Spinal cord (tissue), 10 donors: ENCODE measurements around the gene JAKMIP2. TPM values are rescaled to one million over a fixed set of nuclear protein-coding genes. Genes with fewer than 3 reads are reported as not detected.
"Not testable (repeated sequence)": the region's sequence is repeated elsewhere in the genome, so short reads cannot be mapped to it uniquely, and the experiment has no call there.

Source experiments
- DNase-seq, 6 donors: peaks; one replicate each; pipeline versions ENCODE4 v3.0.0 to v3.0.0-alpha.2; 2013 to 2015; ENCODE audit warnings: low spot score in 6 of 6, low read depth in 4 of 6
- H3K27ac ChIP-seq: one replicate; pipeline ENCODE4 v1.5.1; 2013; ENCODE audit warnings: low read depth, low read length, control low read depth
- H3K27me3 ChIP-seq: one replicate; pipeline ENCODE4 v1.6.1; 2013; ENCODE audit warnings: low read length; ENCODE audit not compliant: control insufficient read depth, insufficient read depth
- H3K36me3 ChIP-seq: one replicate; pipeline ENCODE4 v1.6.1; 2013; ENCODE audit warnings: low read length; ENCODE audit not compliant: control insufficient read depth, insufficient read depth
- H3K4me1 ChIP-seq: one replicate; pipeline ENCODE4 v1.6.1; 2013; ENCODE audit warnings: low read length; ENCODE audit not compliant: control insufficient read depth, insufficient read depth
- H3K4me3 ChIP-seq: one replicate; pipeline ENCODE4 v1.5.1; 2013; ENCODE audit warnings: low read depth, low read length, control low read depth
- H3K9me3 ChIP-seq: one replicate; pipeline ENCODE4 v1.6.1; 2013; ENCODE audit warnings: low read length; ENCODE audit not compliant: control insufficient read depth, insufficient read depth
- WGBS: methylation state at CpG from one replicate; pipeline ENCODE4 v1.1.5; 2013; ENCODE audit warnings: missing lambda C conversion rate; ENCODE audit not compliant: insufficient coverage; 5-methylcytosine and 5-hydroxymethylcytosine counted together
- polyA plus RNA-seq, 2 donors: library from polyadenylated mRNA; unstranded; fragments of 120-200 nt; gene quantifications; one replicate each; pipeline ENCODE4 v1.2.1, GENCODE V29; 2013; ENCODE audit not compliant: insufficient read length in 2 of 2
- total RNA-seq, 2 donors: library from RNA; depleted of rRNA in 1 of 2; stranded (reverse); fragments of 120-200 nt in 1 of 2; fragments of >200 nt in 1 of 2; gene quantifications; one replicate each; pipeline versions ENCODE4 v1.2.3 to v1.2.4, GENCODE V29; 2013 to 2014
- donor health status: healthy.

JAKMIP2 gene
- total and polyA plus RNA-seq, 4 donors: 31.0 to 45.7 (median 32.2) TPM

DNA sequence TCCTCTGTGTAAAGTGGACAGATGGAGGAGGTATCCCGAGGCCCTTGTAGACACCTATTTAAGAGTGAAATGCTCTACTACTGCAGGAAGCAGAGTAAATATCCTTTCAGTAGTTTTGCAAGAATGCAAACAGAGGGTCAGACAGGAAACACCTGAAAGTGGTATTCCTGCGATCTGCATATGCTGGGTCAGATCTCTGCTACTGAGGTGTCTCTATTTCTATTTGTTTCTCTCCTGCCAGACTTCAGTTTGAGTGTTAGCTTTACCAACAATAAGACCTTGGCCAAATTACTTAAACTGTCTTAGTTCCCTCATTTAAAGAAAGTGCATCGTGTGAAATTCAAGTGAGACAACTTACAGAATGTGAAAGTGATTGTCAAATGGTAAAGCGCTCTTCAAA, 47.6 kb downstream of the JAKMIP2 start:
- peaks cover 6% of the 10 kb centered on the region for H3K4me1 ChIP-seq
- DNase-seq: no peak
- 75% methylated on average over 2 of the region's 4 CpGs for WGBS
- H3K9me3 ChIP-seq: no peaks in the 10 kb centered on the region
- no peak overlapping the region for H3K27ac ChIP-seq
- H3K36me3 ChIP-seq: no peaks in the 10 kb centered on the region
- no peaks in the 10 kb centered on the region for H3K27me3 ChIP-seq
- no peak overlapping the region for H3K4me3 ChIP-seq

DNA sequence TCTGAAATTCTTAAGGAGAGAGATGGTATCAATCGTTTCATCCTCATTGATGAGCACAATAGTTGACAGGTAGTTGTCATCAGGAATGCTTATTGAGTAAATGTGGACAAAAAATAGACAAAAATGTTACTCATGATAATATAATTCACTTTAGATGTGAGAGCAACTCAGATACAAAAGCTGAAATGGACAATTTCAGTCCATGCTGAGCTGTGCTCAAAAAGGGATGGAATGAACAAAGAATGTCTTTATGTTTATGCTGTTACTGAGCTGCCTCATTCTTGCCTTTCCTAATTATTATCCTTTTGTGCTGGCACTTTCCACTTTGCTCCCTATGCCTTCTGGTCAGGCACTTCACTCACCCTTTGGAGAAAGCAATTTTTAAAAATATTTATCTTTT, 49.5 kb downstream of the JAKMIP2 start:
- H3K4me3 ChIP-seq: no peak overlapping the region
- no peak for DNase-seq
- H3K36me3 ChIP-seq: no peaks in the 10 kb centered on the region
- H3K27ac ChIP-seq: peak overlapping the region; percentile 62
- no CpG with 5 or more reads among the region's 1 CpG for WGBS
- peaks cover 6% of the 10 kb centered on the region for H3K4me1 ChIP-seq
- no peaks in the 10 kb centered on the region for H3K9me3 ChIP-seq
- no peaks in the 10 kb centered on the region for H3K27me3 ChIP-seq

DNA sequence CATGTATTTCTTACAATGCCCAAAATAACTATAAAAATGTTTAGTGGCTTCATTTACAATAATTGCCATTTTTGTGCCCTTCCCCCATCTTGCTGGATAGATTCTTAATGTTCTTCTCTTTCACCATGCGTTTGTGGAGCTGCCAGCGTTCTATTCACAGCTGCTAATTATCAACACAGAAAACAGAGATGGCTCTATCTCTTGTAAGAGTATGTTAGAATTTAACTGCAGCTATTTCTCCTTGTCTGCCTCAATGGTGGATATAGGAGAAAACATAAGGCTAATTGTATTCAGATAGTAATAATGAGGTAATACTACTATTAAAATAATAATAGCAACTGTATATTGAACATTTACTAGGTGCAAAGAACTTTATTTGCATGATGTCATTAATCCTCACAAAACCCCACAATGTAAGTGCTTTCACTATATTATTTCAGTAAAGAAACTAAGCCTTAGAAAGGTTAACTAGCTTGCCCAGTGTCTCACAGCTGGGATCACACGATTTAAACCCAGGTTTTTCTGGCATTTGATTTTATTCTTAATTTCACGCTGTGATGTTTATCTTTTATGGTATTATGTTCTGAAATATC, 50.1 kb downstream of the JAKMIP2 start:
- Histone ChIP-seq H3K4me1 (peaks cover 6% of the 10 kb centered on the region), H3K9me3 (no peaks in the 10 kb centered on the region), H3K27me3 (no peaks in the 10 kb centered on the region), H3K4me3 (no peak overlapping the region), H3K36me3 (no peaks in the 10 kb centered on the region), H3K27ac (peak overlapping the region; percentile 62)
- peak in 4 of 6 donors; percentile 43 to 87 (median 62) for DNase-seq
- WGBS: no CpG with 5 or more reads among the region's 4 CpGs

DNA sequence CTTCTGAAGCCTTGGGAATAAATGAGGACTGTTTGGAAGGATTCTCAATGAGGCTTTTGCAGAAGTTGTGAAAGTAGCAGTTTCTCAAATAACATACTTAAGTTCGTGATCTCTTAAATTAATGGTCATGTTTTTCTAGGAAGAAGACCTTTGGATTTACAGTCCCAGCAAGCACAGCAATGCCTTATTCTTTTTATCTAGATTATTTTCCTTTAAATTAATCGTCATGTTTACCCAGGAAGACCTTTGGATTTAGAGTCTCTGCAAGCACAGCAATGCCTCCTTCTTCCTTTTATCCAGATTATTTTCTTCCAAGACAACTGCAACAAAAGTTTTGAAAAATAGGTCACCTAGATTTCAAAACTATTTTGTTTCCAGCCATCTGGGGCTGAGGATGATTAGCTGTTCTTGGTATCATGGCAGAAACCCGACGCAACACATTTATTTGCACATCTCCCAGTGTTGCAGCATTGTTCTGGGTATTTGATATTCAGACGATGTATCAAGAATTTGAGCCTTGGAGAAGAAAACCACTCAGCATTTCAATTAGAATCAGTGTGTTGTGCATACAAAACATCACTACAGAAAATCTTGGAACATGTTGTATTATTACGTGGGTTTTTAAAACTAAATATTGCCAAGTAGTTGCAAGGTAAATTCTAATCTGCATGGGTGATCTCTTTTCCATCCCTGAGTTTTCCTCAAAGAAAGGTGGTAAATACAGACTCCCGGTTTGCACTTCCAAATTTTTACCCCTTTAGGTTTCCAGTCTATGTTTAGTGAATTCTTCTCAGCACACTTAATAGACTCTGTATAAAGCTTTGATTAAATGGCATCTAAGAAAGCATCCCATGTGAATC, 50.9 kb downstream of the JAKMIP2 start:
- WGBS: no CpG with 5 or more reads among the region's 7 CpGs
- Histone ChIP-seq H3K9me3 (no peaks in the 10 kb centered on the region), H3K27ac (peak overlapping the region; percentile 62), H3K4me1 (peaks cover 6% of the 10 kb centered on the region), H3K27me3 (no peaks in the 10 kb centered on the region), H3K36me3 (no peaks in the 10 kb centered on the region), H3K4me3 (no peak overlapping the region)
- peak in 3 of 6 donors; percentile 39 to 78 (median 75) for DNase-seq

DNA sequence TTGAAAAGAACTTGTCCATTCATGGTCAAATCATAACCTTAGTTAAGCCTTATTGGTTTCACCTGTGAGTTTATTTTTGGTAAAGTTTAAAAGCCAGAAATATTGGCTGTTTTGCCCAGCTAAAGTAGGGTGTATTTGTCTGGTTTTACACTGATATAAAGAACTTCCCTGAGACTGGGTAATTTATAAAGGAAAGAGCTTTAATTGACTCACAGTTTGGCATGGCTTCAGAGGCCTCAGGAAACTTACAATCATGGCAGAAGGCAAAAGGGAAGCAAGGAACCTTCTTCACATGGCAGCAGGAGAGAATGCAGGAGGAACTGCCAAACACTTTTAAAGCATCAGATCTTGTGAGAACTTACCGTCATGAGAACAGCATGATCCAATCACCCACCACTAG, 55.3 kb downstream of the JAKMIP2 start:
- Histone ChIP-seq H3K4me1 (peaks cover 6% of the 10 kb centered on the region), H3K4me3 (no peak overlapping the region), H3K36me3 (no peaks in the 10 kb centered on the region), H3K9me3 (no peaks in the 10 kb centered on the region), H3K27me3 (no peaks in the 10 kb centered on the region), H3K27ac (no peak overlapping the region)
- DNase-seq: peak in 1 of 6 donors; percentile 45
- WGBS: no CpG with 5 or more reads among the region's 1 CpG

DNA sequence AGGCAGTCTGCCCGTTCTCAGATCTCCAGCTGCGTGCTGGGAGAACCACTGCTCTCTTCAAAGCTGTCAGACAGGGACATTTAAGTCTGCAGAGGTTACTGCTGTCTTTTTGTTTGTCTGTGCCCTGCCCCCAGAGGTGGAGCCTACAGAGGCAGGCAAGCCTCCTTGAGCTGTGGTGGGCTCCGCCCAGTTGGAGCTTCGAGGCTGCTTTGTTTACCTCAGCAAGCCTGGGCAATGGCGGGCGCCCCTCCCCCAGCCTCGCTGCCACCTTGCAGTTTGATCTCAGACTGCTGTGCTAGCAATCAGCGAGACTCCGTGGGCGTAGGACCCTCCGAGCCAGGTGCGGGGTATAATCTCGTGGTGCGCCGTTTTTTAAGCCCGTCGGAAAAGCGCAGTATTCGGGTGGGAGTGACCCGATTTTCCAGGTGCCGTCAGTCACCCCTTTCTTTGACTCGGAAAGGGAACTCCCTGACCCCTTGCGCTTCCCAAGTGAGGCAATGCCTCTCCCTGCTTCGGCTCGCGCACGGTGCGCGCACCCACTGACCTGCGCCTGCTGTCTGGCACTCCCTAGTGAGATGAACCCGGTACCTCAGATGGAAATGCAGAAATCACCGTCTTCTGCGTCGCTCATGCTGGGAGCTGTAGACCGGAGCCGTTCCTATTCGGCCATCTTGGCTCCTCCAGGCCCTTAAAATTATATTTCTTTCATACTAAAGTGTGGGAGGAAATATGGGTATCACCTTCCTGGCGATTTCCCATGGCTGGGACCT, 61.2 kb downstream of the JAKMIP2 start:
- H3K4me3 ChIP-seq, H3K27me3 ChIP-seq, H3K4me1 ChIP-seq, H3K27ac ChIP-seq, H3K36me3 ChIP-seq, H3K9me3 ChIP-seq, DNase-seq: not testable (repeated sequence)
- WGBS: 89% methylated on average over 11 of the region's 38 CpGs

DNA sequence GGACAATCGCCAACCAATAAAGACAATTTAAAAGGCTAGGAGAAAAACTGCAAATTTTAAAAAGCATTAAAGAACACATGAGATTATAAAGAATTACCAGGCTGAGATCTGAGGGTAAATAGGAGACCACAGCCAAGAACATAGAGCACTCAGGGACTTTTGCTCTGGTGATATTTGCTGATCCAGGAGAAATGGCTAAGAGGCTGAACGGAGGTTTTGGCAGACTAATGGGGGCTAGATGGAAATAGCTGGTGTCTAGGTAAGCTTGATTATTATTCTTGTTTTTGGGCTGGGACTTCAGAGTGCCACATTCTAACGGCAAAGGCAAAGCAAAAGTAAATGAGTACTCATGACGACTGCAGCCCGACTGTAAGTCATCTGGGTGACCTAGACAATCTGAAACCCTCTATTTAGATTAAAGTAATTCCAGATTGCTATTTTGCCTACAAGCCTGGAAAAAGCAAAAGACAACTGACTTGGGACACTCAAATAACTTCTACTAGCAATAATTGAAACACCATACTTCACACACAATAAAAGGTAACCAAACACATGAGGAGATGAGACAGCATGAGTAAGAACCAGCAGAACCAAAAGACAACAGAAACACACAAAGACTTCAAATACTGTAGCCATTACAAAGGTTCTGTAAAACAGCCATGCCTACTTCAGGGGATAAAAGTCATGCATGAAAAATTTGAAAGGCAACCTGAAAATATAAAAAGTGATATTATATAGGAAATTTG, 68.8 kb downstream of the JAKMIP2 start:
- 70% methylated on average over 2 of the region's 5 CpGs for WGBS
- H3K27me3 ChIP-seq: no peaks in the 10 kb centered on the region
- peaks cover 3% of the 10 kb centered on the region for H3K4me1 ChIP-seq
- no peak overlapping the region for H3K27ac ChIP-seq
- peak in 1 of 6 donors; percentile 55 for DNase-seq
- H3K36me3 ChIP-seq: peaks cover 2% of the 10 kb centered on the region
- no peak overlapping the region for H3K4me3 ChIP-seq
- no peaks in the 10 kb centered on the region for H3K9me3 ChIP-seq

DNA sequence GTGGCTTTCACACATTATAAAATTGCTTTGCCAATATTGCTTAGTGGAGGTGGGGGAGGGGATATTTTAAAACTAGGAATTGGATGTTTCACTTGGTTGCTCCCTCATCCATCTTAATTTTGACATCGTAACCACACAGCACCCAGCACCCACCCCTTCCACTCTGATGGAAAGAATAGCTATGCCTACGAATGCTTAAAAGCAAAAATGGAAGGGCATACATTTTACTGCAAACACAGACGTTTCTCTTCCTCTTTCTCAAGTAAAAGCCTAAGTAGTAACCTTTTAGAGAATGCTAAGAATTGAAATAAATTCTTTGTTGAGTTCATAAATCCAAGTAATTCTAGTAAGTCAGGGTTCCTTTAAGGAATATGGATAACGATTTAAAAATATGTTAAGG, 69.9 kb downstream of the JAKMIP2 start:
- peaks cover 2% of the 10 kb centered on the region for H3K36me3 ChIP-seq
- H3K4me1 ChIP-seq: peaks cover 3% of the 10 kb centered on the region
- H3K9me3 ChIP-seq: no peaks in the 10 kb centered on the region
- H3K4me3 ChIP-seq: no peak overlapping the region
- H3K27me3 ChIP-seq: no peaks in the 10 kb centered on the region
- no CpG with 5 or more reads among the region's 4 CpGs for WGBS
- DNase-seq: peak in 1 of 6 donors; percentile 52
- no peak overlapping the region for H3K27ac ChIP-seq

DNA sequence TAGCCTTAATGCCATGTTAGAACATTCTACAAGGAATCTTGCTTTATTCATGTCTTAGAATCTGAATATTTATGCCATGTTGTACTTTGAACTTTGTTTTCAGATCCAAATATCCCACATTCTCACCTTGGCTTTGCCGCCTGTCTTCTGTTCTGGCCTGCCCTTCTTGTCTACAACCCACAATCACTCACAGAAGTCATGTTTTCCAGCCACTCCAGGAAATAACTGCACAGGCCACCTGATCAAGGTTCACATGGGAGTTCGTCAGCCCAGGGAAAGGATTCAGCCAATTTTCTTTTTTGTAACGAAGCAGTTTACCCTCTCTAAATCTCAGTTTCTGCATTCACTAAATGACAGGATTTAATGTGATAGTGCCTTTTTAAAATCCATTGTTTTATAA, 70.5 kb downstream of the JAKMIP2 start:
- peaks cover 2% of the 10 kb centered on the region for H3K36me3 ChIP-seq
- no peaks in the 10 kb centered on the region for H3K27me3 ChIP-seq
- WGBS: 100% methylated on average over 1 of the region's 3 CpGs
- H3K27ac ChIP-seq: no peak overlapping the region
- no peaks in the 10 kb centered on the region for H3K9me3 ChIP-seq
- no peak overlapping the region for H3K4me3 ChIP-seq
- no peak for DNase-seq
- peaks cover 3% of the 10 kb centered on the region for H3K4me1 ChIP-seq
